Hepatocyte (in vitro differentiated cells): Measurements from ENCODE around the gene LRCOL1. TPM values are rescaled to one million over a fixed set of nuclear protein-coding genes. Genes with fewer than 3 reads are reported as not detected.

ENCODE experiments used
- DNase-seq: peaks from one replicate; pipeline ENCODE4 v3.0.0-alpha.2; 2016; ENCODE audit warnings: low spot score
- H2AFZ ChIP-seq: fragments of 200-600 bp; sonication (generic); 2 replicates; pipeline ENCODE4 v1.6.0; 2016; ENCODE audit warnings: antibody characterized with exemption, mild to moderate bottlenecking
- H3K27ac ChIP-seq: fragments of 200-600 bp; sonication (generic); 2 replicates; pipeline ENCODE4 v1.5.1; 2016; ENCODE audit warnings: mild to moderate bottlenecking
- H3K27me3 ChIP-seq: fragments of 200-600 bp; sonication (generic); 2 replicates; pipeline ENCODE4 v1.6.1; 2016
- H3K36me3 ChIP-seq: fragments of 200-600 bp; sonication (generic); replicated peaks from 2 replicates; pipeline ENCODE4 v1.5.1; 2016; ENCODE audit warnings: low read depth; ENCODE audit not compliant: insufficient read depth
- H3K4me1 ChIP-seq: fragments of 200-600 bp; sonication (generic); 2 replicates; pipeline ENCODE4 v1.5.1; 2016; ENCODE audit warnings: mild to moderate bottlenecking, moderate library complexity; ENCODE audit not compliant: insufficient read depth
- H3K4me2 ChIP-seq: fragments of 200-600 bp; sonication (generic); 2 replicates; pipeline ENCODE4 v1.6.0; 2016
- H3K4me3 ChIP-seq: fragments of 200-600 bp; sonication (generic); 2 replicates; pipeline ENCODE4 v1.5.1; 2016; ENCODE audit warnings: mild to moderate bottlenecking
- H3K79me2 ChIP-seq: fragments of 200-600 bp; sonication (generic); 2 replicates; pipeline ENCODE4 v1.6.0; 2017; ENCODE audit warnings: mild to moderate bottlenecking
- H3K9me2 ChIP-seq: fragments of 200-600 bp; sonication (generic); replicated peaks from 2 replicates; pipeline ENCODE4 v1.6.0; 2017; ENCODE audit warnings: mild to moderate bottlenecking; ENCODE audit not compliant: insufficient read depth
- H3K9me3 ChIP-seq: fragments of 200-600 bp; sonication (generic); 2 replicates; pipeline ENCODE4 v1.5.1; 2016; ENCODE audit warnings: low read depth, mild to moderate bottlenecking
- H4K20me1 ChIP-seq: fragments of 200-600 bp; sonication (generic); 2 replicates; pipeline ENCODE4 v1.6.0; 2016; ENCODE audit warnings: mild to moderate bottlenecking; ENCODE audit not compliant: insufficient read depth, poor library complexity, severe bottlenecking
- CTCF ChIP-seq: fragments of 200-600 bp; sonication (generic); IDR thresholded peaks from 2 replicates; pipeline ENCODE4 v1.5.1; 2016; ENCODE audit warnings: antibody characterized with exemption, mild to moderate bottlenecking; ENCODE audit not compliant: poor library complexity
- EZH2 ChIP-seq: fragments of 200-600 bp; sonication (generic); IDR thresholded peaks from 2 replicates; pipeline ENCODE4 v1.6.1; 2016; ENCODE audit warnings: antibody characterized with exemption, mild to moderate bottlenecking, borderline replicate concordance
- EZH2phosphoT487 ChIP-seq: fragments of 200-600 bp; sonication (generic); IDR thresholded peaks from one replicate; pipeline ENCODE4 v1.6.1; 2018; ENCODE audit warnings: antibody characterized with exemption, mild to moderate bottlenecking, low read depth, moderate library complexity; ENCODE audit not compliant: unreplicated experiment, severe bottlenecking
- WGBS: methylation state at CpG from one replicate; pipeline ENCODE4 v1.1.6; 2016; ENCODE audit warnings: low lambda C conversion rate; ENCODE audit errors: missing lambda C conversion rate; 5-methylcytosine and 5-hydroxymethylcytosine counted together
- microRNA-seq: library from miRNA; unstranded; fragments of <30 nt; microRNA quantifications from one replicate; pipeline ENCODE4, GENCODE V29; 2017
- polyA plus RNA-seq: library from polyadenylated mRNA; unstranded; fragments of >200 nt; fragmentation: Nextera tagmentation; extraction: Ambion mirVana; gene quantifications from 2 replicates; pipeline ENCODE4 v1.2.1, GENCODE V29; 2016
- small RNA-seq: library from RNA; depleted of rRNA; stranded (forward); fragments of <200 nt; gene quantifications from one replicate; pipeline ENCODE3, GENCODE V24; 2014
- total RNA-seq: library from RNA; depleted of rRNA; stranded (reverse); fragments of >200 nt; gene quantifications from 2 replicates; pipeline ENCODE4 v1.2.3, GENCODE V29; 2014

The LRCOL1 gene
- total and polyA plus RNA-seq, 2 experiments from 2014 or later: 0.28 TPM; not detected in 1

GRCh38 chr12:132555686-132556085 lies 54.7 kb downstream of the LRCOL1 start:
- H3K4me1 ChIP-seq: peaks cover 1% of the 10 kb centered on the region
- no peaks in the 10 kb centered on the region for H3K36me3 ChIP-seq
- no peaks in the 10 kb centered on the region for H3K9me2 ChIP-seq
- H3K9me3 ChIP-seq: no peaks in the 10 kb centered on the region
- H3K79me2 ChIP-seq: no peaks in the 10 kb centered on the region
- no peak overlapping the region for H3K27ac ChIP-seq
- H3K4me3 ChIP-seq: no peak overlapping the region
- H2AFZ ChIP-seq: no peak overlapping the region
- H4K20me1 ChIP-seq: peaks cover 4% of the 10 kb centered on the region
- DNase-seq: no peak
- WGBS: 96% methylated on average over 13 of the region's 13 CpGs
- TF ChIP-seq CTCF (no peak), EZH2phosphoT487 (no peak), EZH2 (no peak)
- H3K27me3 ChIP-seq: no peaks in the 10 kb centered on the region
- H3K4me2 ChIP-seq: no peak overlapping the region

GRCh38 chr12:132554845-132555630 lies 55.3 kb downstream of the LRCOL1 start:
- 91% methylated on average over 32 of the region's 53 CpGs for WGBS
- no peak for DNase-seq
- no peaks in the 10 kb centered on the region for H3K9me2 ChIP-seq
- no peak overlapping the region for H3K4me2 ChIP-seq
- H4K20me1 ChIP-seq: peaks cover 5% of the 10 kb centered on the region
- no peak overlapping the region for H3K27ac ChIP-seq
- H3K4me1 ChIP-seq: peaks cover 3% of the 10 kb centered on the region
- H3K4me3 ChIP-seq: no peak overlapping the region
- no peak overlapping the region for H2AFZ ChIP-seq
- no peaks in the 10 kb centered on the region for H3K79me2 ChIP-seq
- H3K36me3 ChIP-seq: no peaks in the 10 kb centered on the region
- peak; percentile 36 for TF ChIP-seq CTCF
- TF ChIP-seq EZH2: no peak
- no peak for TF ChIP-seq EZH2phosphoT487
- H3K27me3 ChIP-seq: no peaks in the 10 kb centered on the region
- no peaks in the 10 kb centered on the region for H3K9me3 ChIP-seq

Small RNAs within 50 kb of the gene (microRNA-seq; reads per million reads assigned to microRNA genes)
- 3.1 reads per million for gene MIR6763

Small RNAs within 50 kb of the gene (small RNA-seq; reads per million reads assigned to genes)
- gene MIR6763: not detected

Other genes starting within 250 kb of the LRCOL1 start
- 5.8 and 18.5 TPM in 2 replicates for gene FBRSL1, start 120.4 kb downstream of the LRCOL1 start, total RNA-seq
- gene FBRSL1, start 120.4 kb downstream of the LRCOL1 start, polyA plus RNA-seq: 61.1 and 69.1 TPM in 2 replicates
- gene P2RX2, start 8.2 kb upstream of the LRCOL1 start, total RNA-seq: not detected in 2 replicates
- not detected in 2 replicates for gene P2RX2, start 8.2 kb upstream of the LRCOL1 start, polyA plus RNA-seq
- 16.9 and 34.2 TPM in 2 replicates for gene POLE, start 76.8 kb upstream of the LRCOL1 start, total RNA-seq
- gene POLE, start 76.8 kb upstream of the LRCOL1 start, polyA plus RNA-seq: 26.6 and 44.6 TPM in 2 replicates
- 61.8 and 67.3 TPM in 2 replicates for gene PXMP2, start 77.0 kb upstream of the LRCOL1 start, total RNA-seq
- 76.1 and 82.7 TPM in 2 replicates for gene PXMP2, start 77.0 kb upstream of the LRCOL1 start, polyA plus RNA-seq
- 19.7 and 27.2 TPM in 2 replicates for gene PGAM5, start 100.3 kb upstream of the LRCOL1 start, total RNA-seq
- 17.6 and 21.5 TPM in 2 replicates for gene PGAM5, start 100.3 kb upstream of the LRCOL1 start, polyA plus RNA-seq
- gene ANKLE2, start 151.2 kb upstream of the LRCOL1 start, total RNA-seq: 54.4 and 70.3 TPM in 2 replicates
- 45.3 and 52.5 TPM in 2 replicates for gene ANKLE2, start 151.2 kb upstream of the LRCOL1 start, polyA plus RNA-seq
- 67.6 and 75.1 TPM in 2 replicates for gene GOLGA3, start 218.3 kb upstream of the LRCOL1 start, total RNA-seq
- 26.2 and 34.1 TPM in 2 replicates for gene GOLGA3, start 218.3 kb upstream of the LRCOL1 start, polyA plus RNA-seq